Omental fat pad (tissue), 4 donors: ENCODE measurements around the gene SLC26A11. TPM values are rescaled to one million over a fixed set of nuclear protein-coding genes. Genes with fewer than 3 reads are reported as not detected.

ENCODE experiments used
- ATAC-seq: fragments of 150-250 bp; one replicate; pipeline ENCODE4 v1.9.1; 2016; ENCODE audit warnings: mild to moderate bottlenecking, moderate library complexity; ENCODE audit not compliant: low FRiP score
- DNase-seq: peaks from one replicate; pipeline ENCODE4 v3.0.0-alpha.2; 2019; ENCODE audit warnings: low spot score
- CTCF ChIP-seq, 3 donors: fragments of 450-650 bp; IDR thresholded peaks; one replicate each; pipeline ENCODE4 v1.5.1; 2016 to 2017; ENCODE audit warnings: antibody characterized with exemption in 3 of 3, mild to moderate bottlenecking in 3 of 3, moderate library complexity in 2 of 3
- total RNA-seq, 4 donors: library from RNA; depleted of rRNA; stranded (reverse); fragments of >200 nt; gene quantifications; one replicate each; pipeline ENCODE4 v1.1.0, GENCODE V29; 2016

SLC26A11 gene
- total RNA-seq, 4 donors from 2014 or later: 9.1 to 18.9 (median 11.3) TPM

- DNase-seq: no peak
- ATAC-seq: no peak
- no peak for TF ChIP-seq CTCF (IDR thresholded peaks at IDR 0.05)
Observed at GRCh38 chr17:80204626-80205468, 15.4 kb upstream of the SLC26A11 start.

DNA sequence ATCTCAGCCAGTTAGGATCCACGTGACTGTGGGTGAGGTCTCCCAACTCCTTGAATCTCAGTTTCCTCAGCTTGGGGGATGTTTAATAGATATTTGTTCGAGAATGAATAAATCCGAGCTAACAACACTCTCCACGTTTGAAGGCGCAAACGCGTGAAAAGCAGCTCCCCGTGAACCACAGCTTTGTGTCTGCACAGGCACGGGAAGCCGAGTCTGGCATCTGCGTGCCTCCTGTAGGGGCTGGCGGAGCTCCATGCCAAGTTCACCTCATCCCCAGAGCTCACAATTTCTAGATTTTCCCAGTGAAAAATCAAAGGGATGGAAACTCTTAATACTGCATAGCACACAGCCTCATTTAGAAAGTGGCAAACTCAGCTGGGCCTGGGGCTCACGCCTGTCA lies 14.4 kb upstream of the SLC26A11 start:
- TF ChIP-seq CTCF (IDR thresholded peaks at IDR 0.05): no peak
- ATAC-seq (no peak), DNase-seq (no peak)

GRCh38 chr17:80208050-80208449 lies 12.2 kb upstream of the SLC26A11 start:
- ATAC-seq (no peak), DNase-seq (no peak)
- no peak for TF ChIP-seq CTCF (IDR thresholded peaks at IDR 0.05)

DNA sequence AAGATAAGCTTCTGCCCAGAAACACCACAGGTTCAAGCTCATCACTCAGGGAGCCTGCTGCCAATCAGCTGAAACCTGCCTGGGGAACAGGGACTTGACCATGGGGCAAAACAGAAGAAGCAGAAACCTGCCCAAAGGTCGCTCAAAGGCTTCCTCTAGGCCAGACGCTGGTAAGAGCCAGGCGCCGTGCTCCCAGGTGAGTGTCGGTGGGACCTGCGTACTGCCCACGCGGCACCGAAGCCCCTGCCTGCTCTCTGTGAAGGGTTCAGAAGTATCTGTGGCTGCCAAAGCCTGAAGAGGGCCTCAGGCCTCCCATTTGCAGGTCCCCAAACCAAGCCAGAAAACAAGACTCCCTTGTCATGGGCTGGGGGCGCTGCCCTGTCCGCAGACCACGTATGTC lies 10.5 kb upstream of the SLC26A11 start:
- TF ChIP-seq CTCF (IDR thresholded peaks at IDR 0.05): no peak
- no peak for ATAC-seq

GRCh38 chr17:80210348-80211108 lies 9.7 kb upstream of the SLC26A11 start:
- TF ChIP-seq CTCF (IDR thresholded peaks at IDR 0.05): no peak
- ATAC-seq: no peak
- DNase-seq: no peak

More for the DNA sequence above, 10.5 kb upstream of the SLC26A11 start:
- no peak for DNase-seq

DNA sequence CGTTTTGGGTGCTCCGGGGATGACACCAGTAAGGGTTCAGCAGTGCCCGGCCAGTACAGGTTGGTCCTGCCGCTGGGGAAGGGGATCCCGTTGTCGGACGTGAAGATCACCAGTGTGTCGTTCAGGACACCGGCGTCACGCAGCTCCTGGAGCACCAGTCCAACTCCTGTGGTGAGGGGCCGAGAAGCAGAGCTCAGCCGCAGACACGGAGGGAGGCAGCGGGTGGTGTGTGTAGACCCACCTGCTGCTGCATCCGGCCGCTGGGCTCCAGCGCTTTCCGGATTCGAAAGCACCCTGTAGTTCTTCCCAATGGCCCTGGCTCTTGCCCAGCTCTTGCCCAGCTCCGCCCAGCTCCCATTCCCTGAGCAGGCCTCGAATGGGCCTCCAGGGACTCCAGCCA lies 8.1 kb upstream of the SLC26A11 start:
- TF ChIP-seq CTCF (IDR thresholded peaks at IDR 0.05): no peak
- no peak for ATAC-seq
- DNase-seq: no peak
